ENCODE results near the gene ERO1B.

DNA sequence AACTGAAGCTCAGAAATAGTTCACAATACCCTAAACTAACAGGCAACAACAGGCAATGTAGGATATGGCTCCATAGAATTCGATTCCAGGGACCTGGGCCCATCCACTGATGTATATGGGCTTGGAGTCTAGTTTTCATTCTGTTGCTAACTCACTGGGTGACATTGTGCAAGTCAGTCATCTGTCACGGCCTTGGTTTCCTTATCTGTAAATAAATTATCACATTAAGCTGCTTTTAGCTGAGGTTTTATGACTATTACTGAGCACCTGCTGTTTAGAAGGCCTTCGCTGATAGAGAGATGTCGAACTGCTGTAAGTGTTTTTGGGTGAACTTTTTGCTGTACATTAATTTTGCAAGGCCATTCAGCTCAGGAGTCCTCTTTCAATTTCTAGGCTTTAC is 22.9 kb upstream of the ERO1B start:
- TF ChIP-seq, protein P1, sequence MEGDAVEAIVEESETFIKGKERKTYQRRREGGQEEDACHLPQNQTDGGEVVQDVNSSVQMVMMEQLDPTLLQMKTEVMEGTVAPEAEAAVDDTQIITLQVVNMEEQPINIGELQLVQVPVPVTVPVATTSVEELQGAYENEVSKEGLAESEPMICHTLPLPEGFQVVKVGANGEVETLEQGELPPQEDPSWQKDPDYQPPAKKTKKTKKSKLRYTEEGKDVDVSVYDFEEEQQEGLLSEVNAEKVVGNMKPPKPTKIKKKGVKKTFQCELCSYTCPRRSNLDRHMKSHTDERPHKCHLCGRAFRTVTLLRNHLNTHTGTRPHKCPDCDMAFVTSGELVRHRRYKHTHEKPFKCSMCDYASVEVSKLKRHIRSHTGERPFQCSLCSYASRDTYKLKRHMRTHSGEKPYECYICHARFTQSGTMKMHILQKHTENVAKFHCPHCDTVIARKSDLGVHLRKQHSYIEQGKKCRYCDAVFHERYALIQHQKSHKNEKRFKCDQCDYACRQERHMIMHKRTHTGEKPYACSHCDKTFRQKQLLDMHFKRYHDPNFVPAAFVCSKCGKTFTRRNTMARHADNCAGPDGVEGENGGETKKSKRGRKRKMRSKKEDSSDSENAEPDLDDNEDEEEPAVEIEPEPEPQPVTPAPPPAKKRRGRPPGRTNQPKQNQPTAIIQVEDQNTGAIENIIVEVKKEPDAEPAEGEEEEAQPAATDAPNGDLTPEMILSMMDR (conservative IDR thresholded peaks at IDR 0.05; ENCODE audit: low read length): no peak
- no peak for TF ChIP-seq EZH2phosphoT487 (IDR thresholded peaks at IDR 0.05; ENCODE audit: borderline replicate concordance)

All from Loucy (cell line).